ENCODE data around the gene CDKN1A. TPM values are rescaled to one million over a fixed set of nuclear protein-coding genes. Genes with fewer than 3 reads are reported as not detected.

Gene CDKN1A
- total RNA-seq, 1 experiment from 2014 or later, result 65.0 TPM

GRCh38 chr6:36669002-36669401 lies 9.5 kb upstream of the CDKN1A start:
- in situ Hi-C loops (cut with HindIII; ENCODE audit: low pct_unique_long_range_greater_than_20kb, low sequenced_read_pairs), result no loop called here
- no peak for DNase-seq (ENCODE audit: low read depth, low spot score)

GRCh38 chr6:36670271-36670670 lies 8.2 kb upstream of the CDKN1A start:
- in situ Hi-C loops (cut with HindIII; ENCODE audit: low pct_unique_long_range_greater_than_20kb, low sequenced_read_pairs), result no loop called here
- DNase-seq (ENCODE audit: low read depth, low spot score), result no peak

- no peak for DNase-seq (ENCODE audit: low read depth, low spot score)
- in situ Hi-C loops (cut with HindIII; ENCODE audit: low pct_unique_long_range_greater_than_20kb, low sequenced_read_pairs), result no loop called here
Observed at GRCh38 chr6:36671687-36672375, 6.7 kb upstream of the CDKN1A start.

GRCh38 chr6:36673882-36674281 lies 4.6 kb upstream of the CDKN1A start:
- DNase-seq (ENCODE audit: low read depth, low spot score), result no peak
- in situ Hi-C loops (cut with HindIII; ENCODE audit: low pct_unique_long_range_greater_than_20kb, low sequenced_read_pairs), result no loop called here

GRCh38 chr6:36674942-36675341 lies 3.6 kb upstream of the CDKN1A start:
- DNase-seq (ENCODE audit: low read depth, low spot score), result no peak
- in situ Hi-C loops (cut with HindIII; ENCODE audit: low pct_unique_long_range_greater_than_20kb, low sequenced_read_pairs), result no loop called here

- peak; percentile 42 for DNase-seq (ENCODE audit: low read depth, low spot score)
- in situ Hi-C loops (cut with HindIII; ENCODE audit: low pct_unique_long_range_greater_than_20kb, low sequenced_read_pairs), result no loop called here
Observed at GRCh38 chr6:36676141-36677058, 2.1 kb upstream of the CDKN1A start.

GRCh38 chr6:36677059-36677749 lies 1.3 kb upstream of the CDKN1A start:
- DNase-seq (ENCODE audit: low read depth, low spot score), result no peak
- in situ Hi-C loops (cut with HindIII; ENCODE audit: low pct_unique_long_range_greater_than_20kb, low sequenced_read_pairs), result no loop called here

GRCh38 chr6:36677753-36678487 lies 594 bp upstream of the CDKN1A start:
- in situ Hi-C loops (cut with HindIII; ENCODE audit: low pct_unique_long_range_greater_than_20kb, low sequenced_read_pairs), result no loop called here
- no peak for DNase-seq (ENCODE audit: low read depth, low spot score)

GRCh38 chr6:36679043-36679833 lies 724 bp downstream of the CDKN1A start:
- in situ Hi-C loops (cut with HindIII; ENCODE audit: low pct_unique_long_range_greater_than_20kb, low sequenced_read_pairs), result no loop called here
- DNase-seq (ENCODE audit: low read depth, low spot score), result no peak

GRCh38 chr6:36682328-36683144 lies 4.0 kb downstream of the CDKN1A start:
- DNase-seq (ENCODE audit: low read depth, low spot score), result no peak
- in situ Hi-C loops (cut with HindIII; ENCODE audit: low pct_unique_long_range_greater_than_20kb, low sequenced_read_pairs), result no loop called here

GRCh38 chr6:36683145-36683655 lies 4.7 kb downstream of the CDKN1A start:
- DNase-seq (ENCODE audit: low read depth, low spot score), result no peak
- in situ Hi-C loops (cut with HindIII; ENCODE audit: low pct_unique_long_range_greater_than_20kb, low sequenced_read_pairs), result no loop called here

- in situ Hi-C loops (cut with HindIII; ENCODE audit: low pct_unique_long_range_greater_than_20kb, low sequenced_read_pairs), result no loop called here
Observed at GRCh38 chr6:36683656-36684446, 5.3 kb downstream of the CDKN1A start.

GRCh38 chr6:36684447-36684812 lies 5.9 kb downstream of the CDKN1A start:
- DNase-seq (ENCODE audit: low read depth, low spot score), result no peak
- in situ Hi-C loops (cut with HindIII; ENCODE audit: low pct_unique_long_range_greater_than_20kb, low sequenced_read_pairs), result no loop called here

More at GRCh38 chr6:36683656-36684446, 5.3 kb downstream of the CDKN1A start:
- DNase-seq (ENCODE audit: low read depth, low spot score), result no peak

- no peak for DNase-seq (ENCODE audit: low read depth, low spot score)
- in situ Hi-C loops (cut with HindIII; ENCODE audit: low pct_unique_long_range_greater_than_20kb, low sequenced_read_pairs), result no loop called here
Observed at GRCh38 chr6:36685166-36685924, 6.8 kb downstream of the CDKN1A start.
